ENCODE results near the gene PARN.

GRCh38 chr16:14394834-14395233 lies 235.2 kb downstream of the PARN start:
- TF ChIP-seq CTCF (IDR thresholded peaks at IDR 0.05) (no peak), POLR2A (IDR thresholded peaks at IDR 0.05) (no peak)
